ENCODE data around the gene WAS.

WAS gene

DNA sequence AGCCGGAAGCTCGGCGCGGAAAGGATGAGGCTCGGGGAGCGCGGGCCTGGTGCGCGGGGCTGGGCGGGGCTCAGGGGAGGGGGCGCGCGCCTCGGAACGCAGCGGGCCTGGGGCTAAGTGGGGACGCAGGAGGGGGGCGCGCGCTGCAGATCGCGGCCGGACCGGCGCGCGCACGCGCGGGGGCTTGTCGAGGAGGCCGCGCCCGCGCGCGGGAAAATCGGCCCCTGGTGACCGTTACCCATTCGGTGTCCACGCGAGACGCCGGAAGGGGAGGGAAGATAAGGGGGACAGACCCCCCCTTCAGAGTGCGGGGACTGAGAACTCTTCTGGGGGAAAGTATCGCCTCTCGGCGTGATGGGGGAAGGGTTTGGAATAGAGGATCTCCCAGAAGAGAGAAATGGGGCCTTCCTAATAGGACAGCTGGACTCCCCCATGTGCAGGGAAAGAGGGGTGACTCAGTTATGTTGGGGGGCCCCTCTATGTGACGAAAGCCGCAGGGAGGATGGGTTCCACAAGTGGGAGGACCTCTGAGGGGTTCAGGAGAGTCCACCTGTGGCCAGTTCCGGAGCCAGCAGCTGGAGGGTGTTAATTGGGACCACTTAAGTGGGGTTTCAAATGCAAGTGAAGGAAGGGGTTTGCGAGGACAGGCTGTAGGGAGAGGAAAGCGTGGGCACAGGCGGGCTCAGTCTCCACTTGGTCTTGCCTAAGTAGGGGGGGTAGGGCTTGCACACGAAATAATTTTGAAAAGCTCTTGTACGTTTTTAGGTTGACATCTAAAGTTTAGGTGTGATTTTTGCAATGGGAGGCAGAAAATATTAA, 13.5 kb downstream of the WAS start:
- DNase-seq (ENCODE audit: low spot score): no peak
- peak overlapping the region; percentile 76 for H3K4me3 ChIP-seq
- TF ChIP-seq, protein P1, sequence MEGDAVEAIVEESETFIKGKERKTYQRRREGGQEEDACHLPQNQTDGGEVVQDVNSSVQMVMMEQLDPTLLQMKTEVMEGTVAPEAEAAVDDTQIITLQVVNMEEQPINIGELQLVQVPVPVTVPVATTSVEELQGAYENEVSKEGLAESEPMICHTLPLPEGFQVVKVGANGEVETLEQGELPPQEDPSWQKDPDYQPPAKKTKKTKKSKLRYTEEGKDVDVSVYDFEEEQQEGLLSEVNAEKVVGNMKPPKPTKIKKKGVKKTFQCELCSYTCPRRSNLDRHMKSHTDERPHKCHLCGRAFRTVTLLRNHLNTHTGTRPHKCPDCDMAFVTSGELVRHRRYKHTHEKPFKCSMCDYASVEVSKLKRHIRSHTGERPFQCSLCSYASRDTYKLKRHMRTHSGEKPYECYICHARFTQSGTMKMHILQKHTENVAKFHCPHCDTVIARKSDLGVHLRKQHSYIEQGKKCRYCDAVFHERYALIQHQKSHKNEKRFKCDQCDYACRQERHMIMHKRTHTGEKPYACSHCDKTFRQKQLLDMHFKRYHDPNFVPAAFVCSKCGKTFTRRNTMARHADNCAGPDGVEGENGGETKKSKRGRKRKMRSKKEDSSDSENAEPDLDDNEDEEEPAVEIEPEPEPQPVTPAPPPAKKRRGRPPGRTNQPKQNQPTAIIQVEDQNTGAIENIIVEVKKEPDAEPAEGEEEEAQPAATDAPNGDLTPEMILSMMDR (IDR thresholded peaks at IDR 0.05): no peak
- H3K27ac ChIP-seq: peak overlapping the region; percentile 27 to 96

DNA sequence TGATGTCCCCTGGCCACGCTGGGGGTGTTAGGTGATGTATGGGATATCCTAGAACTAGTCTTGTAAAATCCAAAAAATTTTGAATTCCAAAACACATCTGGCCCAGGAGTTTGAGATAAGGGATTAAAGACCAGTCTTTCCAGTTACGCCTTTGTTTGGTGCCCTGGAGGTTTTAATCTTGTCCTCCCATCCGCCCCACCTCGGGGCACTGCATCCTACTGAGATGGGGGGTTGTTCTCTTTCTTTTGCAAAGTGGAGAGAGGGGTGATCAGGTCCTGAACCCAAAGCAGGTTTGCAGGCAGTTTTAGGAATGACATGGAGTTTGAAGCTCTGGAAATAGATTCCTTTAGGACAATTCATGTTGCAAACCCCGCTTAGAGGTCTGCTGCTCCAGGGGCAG, 14.7 kb downstream of the WAS start:
- Histone ChIP-seq H3K4me3 (no peak overlapping the region), H3K27ac (no peak overlapping the region)
- no peak for DNase-seq (ENCODE audit: low spot score)
- TF ChIP-seq, protein P1 (IDR thresholded peaks at IDR 0.05): no peak

DNA sequence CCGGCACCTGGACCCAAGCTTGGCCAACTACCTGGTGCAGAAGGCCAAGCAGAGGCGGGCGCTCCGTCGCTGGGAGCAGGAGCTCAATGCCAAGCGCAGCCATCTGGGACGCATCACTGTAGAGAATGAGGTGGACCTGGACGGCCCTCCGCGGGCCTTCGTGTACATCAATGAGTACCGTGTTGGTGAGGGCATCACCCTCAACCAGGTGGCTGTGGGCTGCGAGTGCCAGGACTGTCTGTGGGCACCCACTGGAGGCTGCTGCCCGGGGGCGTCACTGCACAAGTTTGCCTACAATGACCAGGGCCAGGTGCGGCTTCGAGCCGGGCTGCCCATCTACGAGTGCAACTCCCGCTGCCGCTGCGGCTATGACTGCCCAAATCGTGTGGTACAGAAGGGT, 16.6 kb downstream of the WAS start:
- no peak for DNase-seq (ENCODE audit: low spot score)
- TF ChIP-seq, protein P1 (IDR thresholded peaks at IDR 0.05): no peak
- H3K27ac ChIP-seq: no peak overlapping the region
- no peak overlapping the region for H3K4me3 ChIP-seq

- no peak overlapping the region for H3K4me3 ChIP-seq
- TF ChIP-seq, protein P1 (IDR thresholded peaks at IDR 0.05): no peak
These were observed 17.5 kb downstream of the WAS start for GRCh38 chrX:48700951-48701653.

GRCh38 chrX:48702032-48702431, 18.4 kb downstream of the WAS start:
- no peak overlapping the region for H3K27ac ChIP-seq
- TF ChIP-seq, protein P1 (IDR thresholded peaks at IDR 0.05): no peak
- no peak overlapping the region for H3K4me3 ChIP-seq
- DNase-seq (ENCODE audit: low spot score): no peak

More at GRCh38 chrX:48700951-48701653, 17.5 kb downstream of the WAS start:
- no peak for DNase-seq (ENCODE audit: low spot score)
- no peak overlapping the region for H3K27ac ChIP-seq

GRCh38 chrX:48702716-48703115, 19.1 kb downstream of the WAS start:
- DNase-seq (ENCODE audit: low spot score): no peak
- TF ChIP-seq, protein P1 (IDR thresholded peaks at IDR 0.05): no peak
- H3K4me3 ChIP-seq: no peak overlapping the region
- no peak overlapping the region for H3K27ac ChIP-seq

All from coronary artery (tissue), 2 donors.